SK-N-SH (cell line): Measurements from ENCODE around the gene TPRG1. TPM values are rescaled to one million over a fixed set of nuclear protein-coding genes. Genes with fewer than 3 reads are reported as not detected.

Experiments
- CTCF ChIA-PET: fragments of 300-600, 350-600 bp; formaldehyde crosslinking; extraction: SDS; loops from one replicate; lab custom pipeline; 2021; lab: Yijun Ruan, JAX
- POLR2A ChIA-PET: fragments of 350-600 bp; sonication (Branson Sonifier 250); formaldehyde crosslinking; extraction: SDS; loops from one replicate; lab custom pipeline; 2020; ENCODE audit warnings: antibody characterized with exemption, inconsistent platforms; lab: Yijun Ruan, JAX
- DNase-seq: peaks from one replicate; pipeline ENCODE4 v3.0.0; 2012
- H2AFZ ChIP-seq: fragments of 200-600 bp; sonication (generic); 2 replicates; pipeline ENCODE4 v1.8.1; 2016; ENCODE audit warnings: antibody characterized with exemption, mild to moderate bottlenecking, low read depth
- H3F3A ChIP-seq: fragments of 200-600 bp; sonication (generic); replicated peaks from 2 replicates; pipeline ENCODE3; 2016; ENCODE audit warnings: antibody characterized with exemption, mild to moderate bottlenecking; ENCODE audit not compliant: insufficient read depth
- H3K27ac ChIP-seq, 2 experiments: fragments of 200-500 bp in 1 of 2; fragments of 200-600 bp in 1 of 2; sonication (Bioruptor generic) in 1 of 2; sonication (generic), shearing (Covaris generic) in 1 of 2; 2 replicates each; pipeline versions ENCODE4 v1.5.1 to v1.6.1; 2014 to 2016; ENCODE audit warnings: low read depth in 2 of 2, inconsistent platforms in 1 of 2, low read length in 1 of 2, mild to moderate bottlenecking in 1 of 2, mixed read lengths in 1 of 2
- H3K27me3 ChIP-seq: fragments of 200-600 bp; sonication (generic), shearing (Covaris generic); 2 replicates; pipeline ENCODE4 v1.6.1; 2016; ENCODE audit warnings: mixed run types; ENCODE audit not compliant: insufficient read depth
- H3K36me3 ChIP-seq, 2 experiments: fragments of 200-500 bp in 1 of 2; fragments of 200-600 bp in 1 of 2; sonication (Bioruptor generic) in 1 of 2; sonication (generic) in 1 of 2; replicated peaks in 1 of 2; 2 replicates each; pipeline versions ENCODE3 to v1.5.1; 2014 to 2016; ENCODE audit warnings: low read length in 1 of 2, mild to moderate bottlenecking in 1 of 2; ENCODE audit not compliant: insufficient read depth in 2 of 2, control insufficient read depth in 1 of 2
- H3K4me1 ChIP-seq, 2 experiments: fragments of 200-500 bp in 1 of 2; fragments of 200-600 bp in 1 of 2; sonication (Bioruptor generic) in 1 of 2; sonication (generic), shearing (Covaris generic) in 1 of 2; 2 replicates each; pipeline versions ENCODE4 v1.5.1 to v1.6.1; 2014 to 2016; ENCODE audit warnings: low read depth in 1 of 2, low read length in 1 of 2, mixed run types in 1 of 2; ENCODE audit not compliant: insufficient read depth in 2 of 2, control insufficient read depth in 1 of 2
- H3K4me2 ChIP-seq: fragments of 200-600 bp; sonication (generic), shearing (Covaris generic); 2 replicates; pipeline ENCODE4 v1.6.1; 2017; ENCODE audit warnings: mixed run types
- H3K4me3 ChIP-seq, 2 experiments: fragments of 200-500 bp in 1 of 2; fragments of 200-600 bp in 1 of 2; sonication (Bioruptor generic) in 1 of 2; sonication (generic), shearing (Covaris generic) in 1 of 2; 2 replicates each; pipeline versions ENCODE4 v1.5.1 to v1.8.1; 2014 to 2016; ENCODE audit warnings: low read depth in 2 of 2, inconsistent platforms in 1 of 2, low read length in 1 of 2, mild to moderate bottlenecking in 1 of 2, mixed read lengths in 1 of 2, moderate library complexity in 1 of 2
- H3K79me2 ChIP-seq: fragments of 200-600 bp; sonication (generic); 2 replicates; pipeline ENCODE4 v1.8.1; 2017; ENCODE audit warnings: mild to moderate bottlenecking; ENCODE audit not compliant: insufficient read depth
- H3K9ac ChIP-seq: fragments of 200-600 bp; sonication (generic); 2 replicates; pipeline ENCODE4 v1.6.1; 2017; ENCODE audit warnings: mixed run types
- H3K9me2 ChIP-seq: fragments of 200-600 bp; sonication (generic); 2 replicates; pipeline ENCODE4 v1.6.1; 2017; ENCODE audit warnings: mixed run types
- H3K9me3 ChIP-seq: fragments of 200-600 bp; sonication (generic); 2 replicates; pipeline ENCODE4 v1.6.1; 2017; ENCODE audit warnings: mixed run types, mild to moderate bottlenecking, moderate library complexity
- H4K20me1 ChIP-seq: fragments of 200-600 bp; sonication (generic); 2 replicates; pipeline ENCODE4 v1.6.1; 2017; ENCODE audit warnings: mild to moderate bottlenecking, mixed run types; ENCODE audit not compliant: insufficient read depth
- FOXJ3 ChIP-seq: sonication (generic); formaldehyde crosslinking; IDR thresholded peaks from 2 replicates; pipeline ENCODE4 v1.5.1; 2020; ENCODE audit warnings: mild to moderate bottlenecking, missing genetic modification reagents
- GATA2 ChIP-seq: sonication (generic); formaldehyde crosslinking; IDR thresholded peaks from 2 replicates; pipeline ENCODE4 v1.5.0; 2020; ENCODE audit warnings: mild to moderate bottlenecking, missing genetic modification reagents
- MEF2A ChIP-seq: IDR thresholded peaks from 2 replicates; pipeline ENCODE4 v1.4.0; 2012; ENCODE audit warnings: low read depth, borderline replicate concordance
- RFX5 ChIP-seq: IDR thresholded peaks from 2 replicates; pipeline ENCODE4 v1.6.1; 2012; ENCODE audit warnings: mild to moderate bottlenecking, improper control_type of control experiment, low read length
- YY1 ChIP-seq: IDR thresholded peaks from 2 replicates; pipeline ENCODE4 v1.4.0; 2012; ENCODE audit warnings: low read depth, mild to moderate bottlenecking
- WGBS: methylation state at CpG from one replicate; pipeline ENCODE4 v1.1.6; 2017; ENCODE audit warnings: low lambda C conversion rate; 5-methylcytosine and 5-hydroxymethylcytosine counted together
- polyA plus RNA-seq, 3 experiments: library from polyadenylated mRNA; depleted of rRNA; stranded (reverse); fragments of >200 nt; gene quantifications; 2 replicates each; pipeline ENCODE4 v1.2.3, GENCODE V29; 2012
- TF ChIP-seq, protein P1 (sequence below): fragments of 200-600 bp; sonication (generic); IDR thresholded peaks from 2 replicates; pipeline ENCODE4 v1.6.1; 2017; ENCODE audit warnings: antibody characterized with exemption, mild to moderate bottlenecking, moderate library complexity
- TF ChIP-seq, protein P2 (sequence below): IDR thresholded peaks from 2 replicates; pipeline ENCODE4 v1.4.0; 2012; ENCODE audit warnings: low read depth, borderline replicate concordance
- TF ChIP-seq, protein P3 (sequence below): IDR thresholded peaks from 2 replicates; pipeline ENCODE4 v1.4.0; 2012; ENCODE audit warnings: low read depth
- TF ChIP-seq, protein P4 (sequence below): IDR thresholded peaks from 2 replicates; pipeline ENCODE4; 2012
- TF ChIP-seq, protein P5 (sequence below): fragments of 150-350 bp; IDR thresholded peaks from 2 replicates; pipeline ENCODE4 v1.6.1; 2017; ENCODE audit warnings: antibody characterized with exemption, low read length, low read depth, borderline replicate concordance
- TF ChIP-seq, protein P6 (sequence below): fragments of 150-350 bp; IDR thresholded peaks from 2 replicates; pipeline ENCODE4 v1.6.1; 2016; ENCODE audit warnings: mild to moderate bottlenecking, low read depth, low read length

TPRG1 gene
- polyA plus RNA-seq, 1 of the 3 experiments (the other 2 are of a cell fraction) = 0.64 TPM

DNA sequence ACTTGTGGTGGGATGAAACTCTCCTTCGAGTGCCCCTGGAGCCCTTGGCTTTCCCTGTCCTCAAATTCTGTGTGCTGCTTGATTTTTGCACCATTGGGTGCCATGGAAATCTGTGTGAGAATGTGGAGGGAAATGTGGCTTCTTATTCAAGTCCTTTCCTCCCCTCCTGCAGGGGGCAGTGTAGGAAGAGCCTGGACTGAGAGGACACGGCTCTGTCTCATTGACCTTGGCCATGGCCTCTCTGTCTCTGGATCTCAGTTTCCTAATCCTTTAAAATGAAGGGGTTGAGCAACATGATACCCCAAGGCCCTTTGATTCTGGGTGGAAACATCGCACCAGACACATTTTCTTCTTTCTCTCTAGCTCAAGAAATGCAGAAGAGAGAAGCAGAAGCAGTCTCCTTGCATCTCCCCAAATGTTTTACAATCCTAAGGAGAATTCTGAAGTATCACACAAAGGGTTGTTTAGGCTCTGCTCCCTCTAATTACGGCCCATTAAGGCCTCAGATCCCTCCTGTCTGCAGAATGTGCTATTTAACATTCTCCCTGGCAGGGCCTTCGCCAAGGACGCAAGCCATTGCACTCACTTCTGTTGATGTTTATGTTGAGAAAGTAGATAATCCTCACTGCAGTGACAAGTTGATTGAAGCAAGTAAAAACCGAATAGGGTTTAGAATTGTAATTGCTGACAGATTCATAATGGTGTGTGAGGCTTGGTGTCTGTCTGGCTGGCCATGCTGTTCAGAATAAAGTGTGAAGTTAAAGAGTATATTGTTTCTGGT is 169.1 kb downstream of the TPRG1 start:
- Histone ChIP-seq H3K27me3 (0 out of 2 replicates have a peak, but pooled peaks cover 3% of the 10 kb centered on the region), H3K4me2 (no peak overlapping the region), H3K9me2 (no peaks in the 10 kb centered on the region), H3K27ac (no peak overlapping the region), H3K36me3 (no peaks in the 10 kb centered on the region), H3K4me1 (no peaks in the 10 kb centered on the region), H4K20me1 (no peaks in the 10 kb centered on the region), H2AFZ (no peak overlapping the region), H3K79me2 (no peaks in the 10 kb centered on the region), H3K9me3 (no peaks in the 10 kb centered on the region), H3F3A (no peaks in the 10 kb centered on the region), H3K9ac (no peak overlapping the region), H3K4me3 (no peak overlapping the region)
- DNase-seq = no peak
- TF ChIP-seq, protein P1, sequence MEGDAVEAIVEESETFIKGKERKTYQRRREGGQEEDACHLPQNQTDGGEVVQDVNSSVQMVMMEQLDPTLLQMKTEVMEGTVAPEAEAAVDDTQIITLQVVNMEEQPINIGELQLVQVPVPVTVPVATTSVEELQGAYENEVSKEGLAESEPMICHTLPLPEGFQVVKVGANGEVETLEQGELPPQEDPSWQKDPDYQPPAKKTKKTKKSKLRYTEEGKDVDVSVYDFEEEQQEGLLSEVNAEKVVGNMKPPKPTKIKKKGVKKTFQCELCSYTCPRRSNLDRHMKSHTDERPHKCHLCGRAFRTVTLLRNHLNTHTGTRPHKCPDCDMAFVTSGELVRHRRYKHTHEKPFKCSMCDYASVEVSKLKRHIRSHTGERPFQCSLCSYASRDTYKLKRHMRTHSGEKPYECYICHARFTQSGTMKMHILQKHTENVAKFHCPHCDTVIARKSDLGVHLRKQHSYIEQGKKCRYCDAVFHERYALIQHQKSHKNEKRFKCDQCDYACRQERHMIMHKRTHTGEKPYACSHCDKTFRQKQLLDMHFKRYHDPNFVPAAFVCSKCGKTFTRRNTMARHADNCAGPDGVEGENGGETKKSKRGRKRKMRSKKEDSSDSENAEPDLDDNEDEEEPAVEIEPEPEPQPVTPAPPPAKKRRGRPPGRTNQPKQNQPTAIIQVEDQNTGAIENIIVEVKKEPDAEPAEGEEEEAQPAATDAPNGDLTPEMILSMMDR = peak; percentile 45
- no peak for TF ChIP-seq RFX5
- WGBS = 8% methylated on average over 7 of the region's 7 CpGs
- ChIA-PET CTCF (interaction anchor here (1.3 kb wide), 1 partner anchor 9 kb away, joined by 3 read pairs; no protein-coding TSS in a partner anchor), POLR2A (no interaction called here)

DNA sequence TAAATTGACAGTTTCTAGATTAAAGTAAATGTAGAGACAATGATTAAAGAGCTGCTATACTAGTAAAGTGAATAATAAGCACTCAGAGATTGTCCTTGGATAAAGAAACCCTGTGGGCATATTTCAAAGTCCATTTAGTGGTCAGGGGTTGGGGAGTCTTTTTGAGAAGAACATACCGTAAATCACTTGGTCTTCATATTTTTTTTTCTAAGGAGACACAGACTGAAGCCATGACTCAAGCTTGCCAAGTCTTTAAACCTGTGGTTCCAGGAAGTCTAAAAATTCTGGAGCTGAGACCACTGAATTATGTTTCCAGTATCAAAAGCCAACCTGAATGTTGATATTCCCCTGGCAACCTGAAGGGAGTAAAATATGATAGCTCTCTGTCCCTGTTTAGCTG is 171.0 kb downstream of the TPRG1 start:
- CTCF ChIA-PET = no interaction called here
- H3K9ac ChIP-seq = no peak overlapping the region
- no peak overlapping the region for H2AFZ ChIP-seq
- H3K4me3 ChIP-seq = no peak overlapping the region
- H3K4me2 ChIP-seq = no peak overlapping the region
- no peaks in the 10 kb centered on the region for H4K20me1 ChIP-seq
- DNase-seq = no peak
- POLR2A ChIA-PET = no interaction called here
- WGBS = 16% methylated on average over 1 of the region's 1 CpG
- no peaks in the 10 kb centered on the region for H3K79me2 ChIP-seq
- 0 out of 2 replicates have a peak, but pooled peaks cover 3% of the 10 kb centered on the region for H3K27me3 ChIP-seq
- H3K4me1 ChIP-seq = no peaks in the 10 kb centered on the region
- no peaks in the 10 kb centered on the region for H3K9me2 ChIP-seq
- no peaks in the 10 kb centered on the region for H3F3A ChIP-seq
- TF ChIP-seq YY1 (no peak), GATA2 (CRISPR knock-in tag) (no peak), MEF2A (no peak), FOXJ3 (CRISPR knock-in tag) (no peak)
- TF ChIP-seq, protein P2, sequence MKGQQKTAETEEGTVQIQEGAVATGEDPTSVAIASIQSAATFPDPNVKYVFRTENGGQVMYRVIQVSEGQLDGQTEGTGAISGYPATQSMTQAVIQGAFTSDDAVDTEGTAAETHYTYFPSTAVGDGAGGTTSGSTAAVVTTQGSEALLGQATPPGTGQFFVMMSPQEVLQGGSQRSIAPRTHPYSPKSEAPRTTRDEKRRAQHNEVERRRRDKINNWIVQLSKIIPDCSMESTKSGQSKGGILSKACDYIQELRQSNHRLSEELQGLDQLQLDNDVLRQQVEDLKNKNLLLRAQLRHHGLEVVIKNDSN = no peak
- TF ChIP-seq, protein P3, sequence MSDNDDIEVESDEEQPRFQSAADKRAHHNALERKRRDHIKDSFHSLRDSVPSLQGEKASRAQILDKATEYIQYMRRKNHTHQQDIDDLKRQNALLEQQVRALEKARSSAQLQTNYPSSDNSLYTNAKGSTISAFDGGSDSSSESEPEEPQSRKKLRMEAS = no peak
- TF ChIP-seq, protein P4, sequence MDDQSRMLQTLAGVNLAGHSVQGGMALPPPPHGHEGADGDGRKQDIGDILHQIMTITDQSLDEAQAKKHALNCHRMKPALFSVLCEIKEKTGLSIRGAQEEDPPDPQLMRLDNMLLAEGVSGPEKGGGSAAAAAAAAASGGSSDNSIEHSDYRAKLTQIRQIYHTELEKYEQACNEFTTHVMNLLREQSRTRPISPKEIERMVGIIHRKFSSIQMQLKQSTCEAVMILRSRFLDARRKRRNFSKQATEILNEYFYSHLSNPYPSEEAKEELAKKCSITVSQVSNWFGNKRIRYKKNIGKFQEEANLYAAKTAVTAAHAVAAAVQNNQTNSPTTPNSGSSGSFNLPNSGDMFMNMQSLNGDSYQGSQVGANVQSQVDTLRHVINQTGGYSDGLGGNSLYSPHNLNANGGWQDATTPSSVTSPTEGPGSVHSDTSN = no peak
- TF ChIP-seq, protein P5, sequence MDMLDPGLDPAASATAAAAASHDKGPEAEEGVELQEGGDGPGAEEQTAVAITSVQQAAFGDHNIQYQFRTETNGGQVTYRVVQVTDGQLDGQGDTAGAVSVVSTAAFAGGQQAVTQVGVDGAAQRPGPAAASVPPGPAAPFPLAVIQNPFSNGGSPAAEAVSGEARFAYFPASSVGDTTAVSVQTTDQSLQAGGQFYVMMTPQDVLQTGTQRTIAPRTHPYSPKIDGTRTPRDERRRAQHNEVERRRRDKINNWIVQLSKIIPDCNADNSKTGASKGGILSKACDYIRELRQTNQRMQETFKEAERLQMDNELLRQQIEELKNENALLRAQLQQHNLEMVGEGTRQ = no peak
- TF ChIP-seq, protein P6, sequence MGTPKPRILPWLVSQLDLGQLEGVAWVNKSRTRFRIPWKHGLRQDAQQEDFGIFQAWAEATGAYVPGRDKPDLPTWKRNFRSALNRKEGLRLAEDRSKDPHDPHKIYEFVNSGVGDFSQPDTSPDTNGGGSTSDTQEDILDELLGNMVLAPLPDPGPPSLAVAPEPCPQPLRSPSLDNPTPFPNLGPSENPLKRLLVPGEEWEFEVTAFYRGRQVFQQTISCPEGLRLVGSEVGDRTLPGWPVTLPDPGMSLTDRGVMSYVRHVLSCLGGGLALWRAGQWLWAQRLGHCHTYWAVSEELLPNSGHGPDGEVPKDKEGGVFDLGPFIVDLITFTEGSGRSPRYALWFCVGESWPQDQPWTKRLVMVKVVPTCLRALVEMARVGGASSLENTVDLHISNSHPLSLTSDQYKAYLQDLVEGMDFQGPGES = no peak
- no peaks in the 10 kb centered on the region for H3K9me3 ChIP-seq
- no peak overlapping the region for H3K27ac ChIP-seq
- no peaks in the 10 kb centered on the region for H3K36me3 ChIP-seq
